HuH-7.5 (cell line): ENCODE measurements around the gene RAPH1.

ENCODE experiments used
- DNase-seq: peaks from one replicate; pipeline ENCODE4 v3.0.0; 2011; ENCODE audit warnings: low spot score

Gene RAPH1, protein sequence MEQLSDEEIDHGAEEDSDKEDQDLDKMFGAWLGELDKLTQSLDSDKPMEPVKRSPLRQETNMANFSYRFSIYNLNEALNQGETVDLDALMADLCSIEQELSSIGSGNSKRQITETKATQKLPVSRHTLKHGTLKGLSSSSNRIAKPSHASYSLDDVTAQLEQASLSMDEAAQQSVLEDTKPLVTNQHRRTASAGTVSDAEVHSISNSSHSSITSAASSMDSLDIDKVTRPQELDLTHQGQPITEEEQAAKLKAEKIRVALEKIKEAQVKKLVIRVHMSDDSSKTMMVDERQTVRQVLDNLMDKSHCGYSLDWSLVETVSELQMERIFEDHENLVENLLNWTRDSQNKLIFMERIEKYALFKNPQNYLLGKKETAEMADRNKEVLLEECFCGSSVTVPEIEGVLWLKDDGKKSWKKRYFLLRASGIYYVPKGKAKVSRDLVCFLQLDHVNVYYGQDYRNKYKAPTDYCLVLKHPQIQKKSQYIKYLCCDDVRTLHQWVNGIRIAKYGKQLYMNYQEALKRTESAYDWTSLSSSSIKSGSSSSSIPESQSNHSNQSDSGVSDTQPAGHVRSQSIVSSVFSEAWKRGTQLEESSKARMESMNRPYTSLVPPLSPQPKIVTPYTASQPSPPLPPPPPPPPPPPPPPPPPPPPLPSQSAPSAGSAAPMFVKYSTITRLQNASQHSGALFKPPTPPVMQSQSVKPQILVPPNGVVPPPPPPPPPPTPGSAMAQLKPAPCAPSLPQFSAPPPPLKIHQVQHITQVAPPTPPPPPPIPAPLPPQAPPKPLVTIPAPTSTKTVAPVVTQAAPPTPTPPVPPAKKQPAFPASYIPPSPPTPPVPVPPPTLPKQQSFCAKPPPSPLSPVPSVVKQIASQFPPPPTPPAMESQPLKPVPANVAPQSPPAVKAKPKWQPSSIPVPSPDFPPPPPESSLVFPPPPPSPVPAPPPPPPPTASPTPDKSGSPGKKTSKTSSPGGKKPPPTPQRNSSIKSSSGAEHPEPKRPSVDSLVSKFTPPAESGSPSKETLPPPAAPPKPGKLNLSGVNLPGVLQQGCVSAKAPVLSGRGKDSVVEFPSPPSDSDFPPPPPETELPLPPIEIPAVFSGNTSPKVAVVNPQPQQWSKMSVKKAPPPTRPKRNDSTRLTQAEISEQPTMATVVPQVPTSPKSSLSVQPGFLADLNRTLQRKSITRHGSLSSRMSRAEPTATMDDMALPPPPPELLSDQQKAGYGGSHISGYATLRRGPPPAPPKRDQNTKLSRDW

DNA sequence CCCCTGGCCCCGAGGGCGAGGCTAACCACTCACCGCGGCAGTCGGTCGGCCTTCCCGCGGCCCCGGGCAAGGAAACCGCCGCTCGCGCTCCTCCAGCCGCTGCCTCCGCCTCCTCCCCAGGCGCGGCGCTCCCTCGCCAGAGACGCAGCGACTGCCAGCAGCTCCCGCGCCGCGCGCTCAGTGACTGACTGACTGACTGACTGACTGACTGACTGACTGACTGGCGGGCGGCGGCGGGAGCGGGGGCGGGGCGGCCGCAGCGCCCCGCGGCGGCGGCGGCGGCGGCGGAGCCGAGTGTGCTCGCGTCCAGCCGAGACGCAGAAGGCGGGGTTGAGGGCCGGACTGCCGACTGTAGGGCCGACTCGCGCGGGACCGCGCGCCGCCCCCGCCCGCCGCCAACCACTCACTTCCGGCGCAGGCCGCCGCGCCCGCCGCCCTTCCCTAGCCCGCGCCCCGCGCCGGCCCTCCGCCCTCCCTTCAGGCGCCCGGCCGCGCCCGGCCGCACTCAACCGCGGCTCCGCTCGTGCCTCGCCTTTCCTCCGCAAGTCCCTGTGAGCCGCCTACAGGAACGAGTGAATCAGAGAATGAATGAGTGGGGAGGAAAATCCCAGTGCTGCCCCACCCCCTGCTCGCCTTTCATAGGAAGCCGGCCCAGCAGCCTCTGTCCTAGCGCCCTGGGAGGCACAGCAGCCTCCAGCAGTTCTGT lies at the start of gene RAPH1:
RAPH1 (minus strand) TSS at position 224 of the 706 bp plus-strand sequence. CDS start 39,948 bp downstream, outside the sequence.
- DNase-seq, result peak; percentile 79

DNA sequence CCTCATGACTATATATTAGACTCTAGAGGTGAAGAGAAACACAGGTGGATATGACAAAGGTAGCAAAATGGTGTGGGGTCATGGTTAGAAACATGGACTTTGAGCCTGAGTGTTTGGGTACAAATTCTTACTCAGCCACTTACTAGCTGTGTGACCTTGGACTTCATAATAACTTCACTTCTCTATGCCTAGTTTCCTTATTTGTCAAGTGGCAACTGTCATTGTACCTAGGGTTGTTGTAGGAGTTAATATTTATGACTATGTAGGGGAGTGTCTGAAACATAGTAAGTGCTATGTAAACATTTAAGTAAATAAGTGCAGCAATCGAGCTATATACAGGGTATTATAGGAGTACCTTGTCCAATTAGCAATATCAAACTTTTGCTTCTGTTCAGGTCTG lies 49.7 kb upstream of the RAPH1 start:
- no peak for DNase-seq

DNA sequence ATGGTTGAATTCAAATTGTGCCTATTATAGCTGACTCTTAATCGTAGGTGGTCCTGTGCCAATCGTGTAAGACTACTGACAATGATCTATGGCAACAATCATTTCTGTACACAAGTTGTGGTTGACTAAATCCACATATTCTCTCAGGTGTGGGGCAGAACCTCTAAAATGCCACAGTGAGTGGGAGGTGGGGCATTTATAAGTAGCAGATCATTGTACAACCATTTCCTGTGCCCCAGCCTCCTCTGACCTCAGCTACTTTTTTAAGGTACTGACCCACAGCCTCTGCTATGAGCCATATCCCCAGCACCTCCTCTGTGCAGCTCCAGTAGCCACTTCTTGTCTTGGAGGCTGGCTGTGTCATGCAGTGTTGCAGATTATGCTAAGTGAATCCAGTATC lies 48.6 kb upstream of the RAPH1 start:
- DNase-seq, result no peak

DNA sequence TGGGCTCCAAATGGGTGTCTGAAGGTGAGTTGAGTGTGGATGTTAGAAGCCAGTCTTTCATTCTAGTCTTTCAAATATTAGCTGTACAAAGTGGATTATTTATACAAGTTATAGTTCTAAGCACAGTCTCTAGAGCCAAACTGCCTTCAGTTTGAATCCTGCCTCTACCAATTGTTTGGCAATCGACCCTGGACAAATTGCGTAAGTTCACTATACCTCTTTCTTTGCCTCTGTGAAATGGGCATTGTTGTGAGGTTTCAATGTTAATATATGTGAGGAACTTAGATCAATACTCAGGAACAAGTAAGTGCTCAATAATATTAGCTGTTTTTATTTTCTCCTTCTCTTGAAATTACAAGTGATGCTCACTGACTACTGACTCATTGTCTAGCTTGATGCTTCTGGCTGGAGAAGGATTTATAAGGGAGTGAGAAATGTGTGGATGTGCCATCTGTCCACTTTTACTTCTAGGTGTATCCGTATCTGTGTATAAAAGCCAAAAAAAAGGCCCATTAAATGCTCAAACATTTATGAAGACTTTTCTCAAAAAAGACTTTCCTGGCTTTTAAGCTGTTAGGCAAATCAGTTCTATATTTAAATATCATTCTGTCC lies 48.1 kb upstream of the RAPH1 start:
- no peak for DNase-seq

DNA sequence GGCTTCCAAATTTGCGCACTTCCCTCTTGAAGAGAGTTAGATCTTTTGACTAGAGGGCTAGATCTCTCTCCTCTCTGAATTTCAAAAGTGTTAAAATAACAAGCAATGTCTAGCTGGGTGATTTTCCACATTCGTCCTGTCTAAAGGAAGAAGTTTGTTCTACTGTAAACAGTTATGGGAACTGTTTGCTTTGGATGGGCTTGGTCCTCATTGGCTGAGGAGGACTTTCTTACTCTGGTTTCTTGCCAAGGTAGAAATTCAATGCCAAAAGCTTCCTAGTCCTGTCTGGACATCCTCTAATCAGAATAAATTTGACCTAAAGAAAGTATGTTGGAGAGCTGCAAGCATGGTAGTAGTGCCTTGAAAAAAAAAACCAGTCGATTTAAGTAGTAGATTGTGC lies 47.4 kb upstream of the RAPH1 start:
- no peak for DNase-seq

DNA sequence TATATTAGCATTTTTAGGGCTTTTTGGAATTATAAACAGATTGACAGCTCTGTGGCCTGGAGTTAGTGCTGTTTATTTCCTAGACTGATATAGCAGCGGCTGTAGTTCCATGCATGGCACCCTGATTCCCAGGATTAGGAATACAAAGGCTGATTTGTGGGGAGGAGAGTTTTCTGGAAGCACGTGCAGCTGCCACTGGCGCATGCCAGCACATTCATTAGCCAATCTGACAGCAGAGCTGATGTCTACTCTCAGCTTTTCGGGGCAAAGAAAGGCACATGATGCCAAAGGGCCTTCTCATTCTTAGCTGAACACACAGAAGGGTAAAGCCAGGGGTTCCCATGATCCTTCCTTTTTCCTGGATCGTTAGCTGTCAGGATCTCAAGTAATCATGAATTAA lies 45.7 kb upstream of the RAPH1 start:
- DNase-seq, result no peak

DNA sequence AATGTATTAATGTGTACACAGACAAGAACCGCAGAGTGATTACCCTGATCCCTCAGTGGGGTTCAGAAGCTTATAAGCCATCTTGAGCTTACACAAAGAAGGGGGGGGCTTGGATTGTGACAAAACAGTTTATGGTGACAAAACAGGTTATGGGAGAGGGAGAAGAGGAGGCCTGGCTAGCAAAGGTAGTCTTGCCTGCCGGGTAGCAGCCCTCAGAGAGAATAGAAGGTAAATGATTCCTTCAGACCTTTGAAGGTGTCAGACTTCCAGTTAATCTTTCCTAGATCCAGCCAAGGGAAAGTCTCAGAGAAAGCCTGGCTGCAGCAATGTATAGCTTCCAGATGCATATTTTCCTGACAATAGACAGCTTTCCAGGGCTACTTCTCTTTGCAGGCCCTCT lies 44.6 kb upstream of the RAPH1 start:
- DNase-seq, result no peak

DNA sequence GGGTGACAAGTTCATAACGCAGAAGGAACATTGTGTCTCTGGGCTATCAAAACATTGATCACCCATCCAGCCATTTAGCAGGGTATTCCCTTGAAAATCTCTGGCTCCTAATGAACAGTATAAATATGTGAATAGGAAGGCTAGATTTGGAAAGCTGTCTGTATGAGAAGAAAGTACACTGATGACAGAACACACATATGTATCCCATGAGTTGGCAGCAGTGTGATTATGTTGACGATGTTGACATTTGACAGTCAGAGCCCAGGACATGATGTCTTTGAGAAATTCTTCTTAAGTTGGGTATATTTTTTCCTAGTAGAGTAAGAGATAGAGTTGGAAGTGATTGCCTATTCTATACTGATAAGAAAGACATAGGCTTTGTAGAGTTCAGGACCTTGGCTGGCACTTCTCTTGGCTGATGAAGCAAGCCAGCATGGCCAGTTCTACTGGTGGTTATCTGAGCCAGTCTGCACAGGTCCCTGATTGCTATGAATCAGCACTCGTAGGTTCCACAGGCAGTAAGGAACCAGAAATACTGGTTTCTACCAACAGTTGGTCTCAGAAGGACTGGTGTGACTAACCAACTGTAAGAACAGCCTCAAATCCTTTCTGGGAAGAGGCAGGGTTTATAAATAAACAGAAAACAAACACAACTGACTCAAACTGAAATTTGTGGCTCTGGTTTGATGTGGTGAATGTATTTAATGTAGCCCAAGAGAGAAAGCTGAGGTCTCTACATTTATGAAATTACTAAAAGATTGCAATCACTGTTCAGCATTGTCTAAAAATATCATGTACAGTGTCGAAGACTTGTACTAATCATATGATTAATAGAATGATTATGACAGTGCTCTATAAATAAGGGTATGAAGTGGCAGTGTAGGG lies 43.9 kb upstream of the RAPH1 start:
- peak; percentile 19 for DNase-seq

DNA sequence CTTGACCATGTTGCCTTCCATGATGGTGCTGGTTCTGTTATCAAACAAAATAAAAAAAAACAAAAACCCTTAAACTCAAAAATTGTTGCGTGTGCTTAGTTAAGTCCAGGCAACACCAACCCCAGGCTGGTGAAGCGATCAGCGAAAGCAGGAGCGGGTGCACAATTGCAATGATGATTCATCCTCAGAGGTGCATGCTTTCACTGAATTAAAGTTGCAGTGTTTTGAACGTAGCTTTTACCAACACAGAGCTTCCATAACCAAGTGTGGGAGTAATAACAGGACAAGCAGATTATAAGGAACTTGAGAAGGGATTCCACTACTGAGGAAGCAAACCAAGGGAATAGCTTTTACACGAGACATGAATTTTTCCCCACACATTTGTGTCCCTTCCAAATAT lies 39.7 kb upstream of the RAPH1 start:
- no peak for DNase-seq

DNA sequence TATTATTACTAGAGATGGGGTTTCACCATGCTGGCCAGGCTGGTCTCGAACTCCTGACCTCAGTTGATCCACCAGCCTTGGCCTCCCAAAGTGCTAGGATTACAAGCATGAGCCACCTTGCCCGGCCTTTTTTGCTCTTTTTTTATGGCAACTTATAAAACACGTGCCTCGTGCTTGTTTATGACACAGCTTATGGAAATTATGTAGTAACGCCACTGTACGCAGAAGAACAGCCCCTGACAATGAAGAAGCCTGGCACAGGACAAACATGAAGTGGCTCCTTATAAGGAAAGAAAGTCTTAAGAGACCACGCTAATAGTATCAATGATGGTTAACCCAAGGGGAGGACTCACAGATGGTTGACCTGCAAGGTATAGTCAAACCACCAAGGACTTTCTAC lies 37.2 kb upstream of the RAPH1 start:
- DNase-seq, result no peak

DNA sequence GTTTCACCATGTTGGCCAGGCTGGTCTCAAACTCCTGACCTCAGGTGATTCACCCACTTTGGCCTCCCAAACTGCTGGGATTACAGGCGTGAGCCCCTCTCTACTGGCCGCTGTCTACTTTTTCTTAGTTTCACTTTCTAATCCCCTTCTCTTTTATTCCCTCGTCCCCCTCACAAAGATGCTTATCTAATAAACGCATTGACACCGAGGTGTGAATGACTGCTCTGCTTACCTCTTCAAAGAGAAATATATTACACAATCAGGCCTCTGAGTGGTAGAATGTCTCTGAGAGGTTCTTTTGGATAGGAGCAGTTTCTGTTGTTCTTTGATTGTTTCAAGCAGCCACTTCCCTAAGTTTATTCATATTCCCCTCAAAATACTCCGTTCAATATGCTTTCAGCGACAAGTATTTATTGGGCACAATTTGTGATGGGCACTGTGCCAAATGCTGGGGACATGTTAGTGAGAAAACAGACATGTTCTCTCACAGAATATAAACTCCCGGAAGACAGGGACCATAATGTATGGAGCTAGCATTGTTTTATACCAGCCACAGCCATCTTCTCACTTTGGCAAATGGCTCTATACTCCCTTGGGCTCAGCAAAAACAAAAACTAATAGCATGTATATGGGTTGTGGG lies 34.7 kb upstream of the RAPH1 start:
- DNase-seq, result no peak

DNA sequence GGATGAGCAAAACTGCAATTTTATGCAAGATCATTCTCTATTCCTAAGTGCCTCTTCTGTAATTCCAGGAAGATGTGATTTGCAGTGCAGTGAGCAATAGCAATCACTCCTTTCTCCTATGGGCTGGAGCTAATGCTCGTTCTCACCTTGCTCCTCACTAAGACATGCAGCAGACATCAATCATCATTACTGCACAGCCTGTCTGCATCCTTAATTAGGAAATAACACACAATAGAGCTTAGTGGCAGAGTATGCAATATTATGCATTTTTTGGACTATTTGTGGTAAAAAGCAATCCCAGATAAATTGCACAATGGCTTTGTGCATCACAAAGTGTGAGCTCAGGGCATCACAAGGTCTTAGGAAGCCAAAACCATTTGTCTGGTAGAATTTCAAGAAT lies 32.6 kb upstream of the RAPH1 start:
- no peak for DNase-seq

DNA sequence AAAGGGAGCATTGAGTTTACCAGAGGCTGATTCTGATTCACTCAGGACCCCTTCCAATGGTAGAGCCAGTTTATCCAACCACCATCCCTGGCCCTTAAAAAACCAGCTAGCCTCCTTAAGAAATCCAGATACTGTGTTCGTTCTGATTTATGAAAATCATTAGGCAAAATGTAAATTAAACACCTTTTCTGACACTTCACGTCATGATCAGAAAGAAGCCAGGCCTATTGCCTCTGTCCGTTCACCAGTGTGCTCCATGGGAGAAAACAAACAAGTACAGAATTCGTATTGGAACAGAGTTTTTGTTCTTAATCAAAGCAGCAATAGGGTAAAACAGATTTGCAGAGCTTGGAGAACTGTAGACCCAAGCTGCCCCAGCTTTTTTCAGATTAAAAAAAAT lies 31.1 kb upstream of the RAPH1 start:
- no peak for DNase-seq

DNA sequence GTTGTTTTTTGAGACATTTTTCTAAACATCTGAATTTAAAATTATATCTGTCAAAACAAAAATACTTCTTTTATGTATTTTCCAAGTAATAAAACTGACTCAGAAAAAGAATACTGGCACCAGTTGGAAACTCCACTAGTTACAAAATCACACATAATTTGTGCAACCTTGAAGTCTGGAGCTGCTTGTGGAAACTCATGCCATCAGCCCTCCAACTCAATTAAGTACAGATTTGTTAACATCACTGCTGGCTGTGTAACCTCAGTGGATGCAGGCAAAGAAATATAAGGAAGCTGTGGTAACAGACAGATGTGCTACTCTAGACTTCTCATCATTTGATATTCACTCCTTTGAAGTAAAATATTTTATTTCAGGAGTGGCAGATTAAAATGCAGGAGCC lies 30.0 kb upstream of the RAPH1 start:
- DNase-seq, result no peak

DNA sequence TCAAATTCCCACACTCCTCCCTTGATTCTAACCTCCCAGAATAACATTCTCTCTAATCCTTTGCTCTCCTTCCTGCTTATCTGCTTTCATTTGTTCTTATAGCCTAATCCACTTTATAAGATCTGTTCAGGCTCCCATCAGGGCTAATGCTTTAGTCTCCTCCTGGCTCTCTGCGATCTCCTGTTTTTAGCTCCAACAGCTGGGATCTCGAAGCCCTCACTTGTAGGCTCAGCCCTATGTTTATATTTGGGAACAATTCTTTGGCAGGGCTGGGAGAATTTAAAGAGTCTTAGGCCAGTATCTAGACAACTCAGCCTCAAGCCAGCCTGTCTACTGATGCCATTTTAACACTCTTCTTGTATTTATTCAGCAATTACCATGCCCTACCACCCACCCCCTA lies 27.2 kb upstream of the RAPH1 start:
- no peak for DNase-seq

DNA sequence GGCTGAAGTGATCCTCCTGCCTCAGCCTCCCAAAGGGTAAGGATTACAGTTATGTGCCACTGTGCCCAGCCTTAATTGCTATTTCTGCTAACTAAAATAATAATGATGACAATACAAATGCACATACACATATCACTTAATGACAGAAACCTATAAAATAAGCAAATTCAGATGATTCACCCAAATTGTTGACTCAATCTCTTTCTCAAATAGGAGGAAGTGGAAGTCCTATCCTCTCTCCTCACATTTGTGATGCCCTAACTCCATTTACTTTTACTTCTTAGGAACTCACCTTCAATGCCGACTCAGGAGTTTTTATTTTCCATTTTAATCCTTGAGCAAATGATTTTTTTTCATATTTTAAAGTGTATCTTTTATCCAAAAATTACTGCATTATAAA lies 24.5 kb upstream of the RAPH1 start:
- no peak for DNase-seq

DNA sequence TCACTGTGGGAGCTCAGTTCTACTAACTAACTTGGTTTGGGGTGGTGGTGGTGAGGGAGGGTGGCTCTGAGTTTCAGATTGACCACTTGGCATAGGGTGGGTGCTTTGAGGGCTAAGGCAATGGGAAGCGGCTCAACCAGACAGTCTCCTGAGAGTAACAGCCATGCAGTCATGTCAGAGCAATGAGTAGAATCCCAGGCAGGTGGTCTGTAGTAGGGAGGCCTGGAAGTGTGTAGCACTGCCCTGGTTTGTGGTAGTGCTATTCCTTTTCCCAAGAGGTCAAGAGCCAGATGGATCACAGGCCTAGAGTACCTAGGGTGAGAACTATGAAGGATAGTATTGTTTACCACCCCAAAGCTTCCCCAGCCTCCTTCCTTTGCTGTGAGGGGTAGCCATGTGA lies 18.7 kb upstream of the RAPH1 start:
- no peak for DNase-seq

DNA sequence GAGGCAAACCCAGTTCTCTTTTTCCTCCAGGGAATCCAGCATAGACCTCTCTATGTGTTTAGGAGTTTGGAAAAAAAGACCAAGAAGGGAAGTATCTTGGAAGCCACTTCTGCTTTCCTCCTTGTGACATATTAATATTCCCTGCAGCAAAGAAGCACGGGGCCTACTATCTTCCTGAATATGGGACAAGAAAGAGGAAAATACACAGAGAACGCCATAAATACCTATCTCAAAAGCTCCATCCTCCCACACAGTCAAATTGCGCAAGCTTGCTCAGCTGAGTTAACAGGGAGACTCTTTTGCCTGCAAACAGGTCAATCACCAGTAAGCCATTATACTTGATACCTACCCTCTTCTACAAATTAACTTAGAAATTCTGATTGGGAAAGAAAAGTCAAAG lies 16.7 kb upstream of the RAPH1 start:
- no peak for DNase-seq

DNA sequence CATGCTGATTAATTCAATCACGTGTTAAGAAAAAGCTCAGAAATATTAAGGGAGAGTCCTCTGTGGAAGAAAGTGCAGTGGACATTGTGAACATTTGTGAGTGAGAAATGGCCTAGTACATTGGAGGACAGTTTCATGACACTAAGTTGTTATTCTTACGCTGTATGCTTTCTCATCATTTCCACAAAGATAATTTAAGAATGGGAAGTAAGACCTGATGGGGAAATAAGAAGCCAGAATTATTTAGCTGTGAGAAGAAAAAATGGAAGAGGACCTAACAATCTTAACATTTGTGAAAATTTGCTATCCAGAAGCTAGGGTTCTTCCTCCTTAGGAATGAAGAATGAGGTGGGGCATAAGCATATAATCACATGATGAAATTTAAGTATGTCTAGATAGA lies 15.2 kb upstream of the RAPH1 start:
- no peak for DNase-seq

DNA sequence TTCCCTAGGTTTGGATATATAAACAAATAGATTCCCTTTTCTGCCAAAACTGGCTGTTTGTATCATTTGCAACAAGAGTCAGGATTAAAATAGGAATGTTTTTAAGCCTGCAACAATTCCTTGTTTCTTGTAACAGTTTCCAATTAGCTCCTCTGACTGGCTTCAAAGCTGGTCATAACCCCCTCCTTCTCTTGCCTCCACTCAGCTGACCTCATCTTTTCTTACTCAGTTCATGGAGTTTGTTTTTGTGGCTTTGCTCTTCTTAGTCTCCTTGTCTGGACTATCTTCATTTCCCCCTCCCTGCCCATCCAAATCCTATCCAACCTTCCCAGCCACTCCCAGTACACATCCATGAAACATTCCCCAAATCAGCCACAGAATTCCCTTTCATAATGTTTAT lies 14.3 kb upstream of the RAPH1 start:
- DNase-seq, result no peak
